CD14-positive monocyte (primary cell): ENCODE measurements around the gene CACNG6. TPM values are rescaled to one million over a fixed set of nuclear protein-coding genes. Genes with fewer than 3 reads are reported as not detected.
"Not testable (repeated sequence)": the region's sequence is repeated elsewhere in the genome, so short reads cannot be mapped to it uniquely, and the experiment has no call there.

Experiments used
- DNase-seq, 3 donors: peaks; one replicate each; pipeline ENCODE4 v3.0.0-alpha.2; 2011 to 2022
- H2AFZ ChIP-seq: 2 replicates; pipeline ENCODE4 v1.6.0; 2012; ENCODE audit warnings: mild to moderate bottlenecking, low read depth, low read length, inconsistent platforms; ENCODE audit not compliant: insufficient read depth, poor library complexity, severe bottlenecking
- H3K27ac ChIP-seq, 2 donors: 1 replicate in 1 of 2; 2 replicates in 1 of 2; pipeline ENCODE4 v1.5.1; 2012 to 2013; ENCODE audit warnings: low read length in 2 of 2, control low read depth in 1 of 2, inconsistent platforms in 1 of 2, low read depth in 1 of 2, mild to moderate bottlenecking in 1 of 2
- H3K27me3 ChIP-seq, 2 donors: one replicate each; pipeline versions ENCODE4 v1.6.0 to v1.6.1; 2011 to 2013; ENCODE audit warnings: low read length in 2 of 2; ENCODE audit not compliant: control insufficient read depth in 2 of 2, insufficient read depth in 2 of 2
- H3K36me3 ChIP-seq, 2 donors: replicated peaks in 1 of 2; 1 replicate in 1 of 2; 2 replicates in 1 of 2; pipeline versions ENCODE4 v1.5.1 to v1.6.1; 2012 to 2013; ENCODE audit warnings: low read length in 2 of 2, control low read depth in 1 of 2, inconsistent platforms in 1 of 2, mild to moderate bottlenecking in 1 of 2; ENCODE audit not compliant: insufficient read depth in 2 of 2, control insufficient read depth in 1 of 2
- H3K4me1 ChIP-seq, 2 donors: 1 replicate in 1 of 2; 2 replicates in 1 of 2; pipeline versions ENCODE4 v1.5.1 to v1.6.1; 2012 to 2013; ENCODE audit warnings: low read length in 2 of 2, control low read depth in 1 of 2, inconsistent platforms in 1 of 2, mild to moderate bottlenecking in 1 of 2, moderate library complexity in 1 of 2; ENCODE audit not compliant: insufficient read depth in 2 of 2, control insufficient read depth in 1 of 2
- H3K4me2 ChIP-seq: replicated peaks from 2 replicates; pipeline ENCODE3; 2012; ENCODE audit warnings: low read length, moderate library complexity, mild to moderate bottlenecking; ENCODE audit not compliant: poor library complexity, severe bottlenecking; ENCODE audit errors: extremely low read depth
- H3K4me3 ChIP-seq, 3 experiments: fragments of 200-600 bp in 1 of 3; sonication (generic) in 1 of 3; replicated peaks in 1 of 3; 1 replicate in 2 of 3; 2 replicates in 1 of 3; pipeline ENCODE4 v1.5.1; 2011 to 2013; ENCODE audit warnings: low read length in 3 of 3, mild to moderate bottlenecking in 3 of 3, control low read depth in 2 of 3, low read depth in 2 of 3, inconsistent platforms in 1 of 3, moderate library complexity in 1 of 3
- H3K79me2 ChIP-seq: 2 replicates; pipeline ENCODE4 v1.6.0; 2012; ENCODE audit warnings: mild to moderate bottlenecking, control low read depth, inconsistent platforms, low read length, moderate library complexity; ENCODE audit not compliant: insufficient read depth
- H3K9ac ChIP-seq: 2 replicates; pipeline ENCODE4 v1.6.0; 2017; ENCODE audit warnings: low read length, mild to moderate bottlenecking; ENCODE audit not compliant: insufficient read depth, poor library complexity, severe bottlenecking
- H3K9me3 ChIP-seq, 2 donors: replicated peaks in 1 of 2; 1 replicate in 1 of 2; 2 replicates in 1 of 2; pipeline versions ENCODE4 v1.5.1 to v1.6.1; 2012 to 2013; ENCODE audit warnings: low read length in 2 of 2, control low read depth in 1 of 2; ENCODE audit not compliant: control insufficient read depth in 1 of 2, insufficient read depth in 1 of 2
- H4K20me1 ChIP-seq: 2 replicates; pipeline ENCODE4 v1.6.0; 2012; ENCODE audit warnings: mild to moderate bottlenecking, low read length, control low read depth, moderate library complexity; ENCODE audit not compliant: insufficient read depth
- H3K27ac Mint-ChIP-seq, 7 donors: one replicate each; pipeline ENCODE4 v1.8.0; 2020; ENCODE audit warnings: mild to moderate bottlenecking in 7 of 7, mixed read lengths in 7 of 7, moderate library complexity in 6 of 7, inconsistent platforms in 2 of 7
- H3K27me3 Mint-ChIP-seq, 3 donors: one replicate each; pipeline ENCODE4 v1.8.0; 2021 to 2022; ENCODE audit warnings: low read depth in 3 of 3, mild to moderate bottlenecking in 3 of 3, mixed read lengths in 3 of 3, moderate library complexity in 3 of 3, inconsistent platforms in 1 of 3
- H3K36me3 Mint-ChIP-seq, 2 donors: one replicate each; pipeline ENCODE4 v1.8.0; 2020; ENCODE audit warnings: mixed read lengths in 2 of 2, inconsistent platforms in 1 of 2, mild to moderate bottlenecking in 1 of 2
- H3K4me1 Mint-ChIP-seq: one replicate; pipeline ENCODE4 v1.8.0; 2020; ENCODE audit warnings: mild to moderate bottlenecking, mixed read lengths
- H3K4me3 Mint-ChIP-seq, 2 donors: one replicate each; pipeline ENCODE4 v1.8.0; 2020; ENCODE audit warnings: mild to moderate bottlenecking in 2 of 2, mixed read lengths in 2 of 2, moderate library complexity in 1 of 2
- H3K9me3 Mint-ChIP-seq, 7 donors: one replicate each; pipeline ENCODE4 v1.8.0; 2020 to 2022; ENCODE audit warnings: mixed read lengths in 7 of 7, mild to moderate bottlenecking in 6 of 7, moderate library complexity in 6 of 7, inconsistent platforms in 2 of 7
- CTCF ChIP-seq: fragments of 200-600 bp; IDR thresholded peaks from one replicate; pipeline ENCODE4 v1.8.0; 2022; ENCODE audit warnings: antibody characterized with exemption, mild to moderate bottlenecking
- WGBS: methylation state at CpG from one replicate; pipeline ENCODE4 v1.1.5; 2013; ENCODE audit warnings: missing lambda C conversion rate; ENCODE audit not compliant: insufficient coverage; 5-methylcytosine and 5-hydroxymethylcytosine counted together
- intact Hi-C, 2 donors: fragments of 100-400 bp; cut with micrococcal nuclease; formaldehyde crosslinking; loops; one replicate each; pipeline versions ENCODE4 v1.15.0 to v1.15.1; 2023
- polyA plus RNA-seq, 3 donors: library from polyadenylated mRNA; depleted of rRNA in 1 of 3; unstranded in 2 of 3; stranded (reverse) in 1 of 3; fragments of 300-500 nt in 2 of 3; fragments of >200 nt in 1 of 3; fragmentation: Illumina TruSeq in 2 of 3; gene quantifications; 1 replicate in 2 of 3; 2 replicates in 1 of 3; pipeline ENCODE4 v1.2.3, GENCODE V29; 2012 to 2021

Gene CACNG6
- polyA plus RNA-seq, 3 donors = 0.08 to 0.18 TPM; not detected in 1

GRCh38 chr19:53947624-53948023, 43.8 kb upstream of the CACNG6 start:
- no peak overlapping the region for H3K9ac ChIP-seq
- no peaks in the 10 kb centered on the region for H4K20me1 ChIP-seq
- H3K27me3 ChIP-seq = peaks cover 11 to 36% of the 10 kb centered on the region in 2 donors
- no peak for DNase-seq
- no peaks in the 10 kb centered on the region for H3K4me1 ChIP-seq
- peak overlapping the region in 1 of 2 donors; percentile 35 for H3K4me3 Mint-ChIP-seq
- intact Hi-C loops = no loop called here
- no peak overlapping the region for H3K27ac Mint-ChIP-seq
- H3K4me3 ChIP-seq = no peak overlapping the region
- peaks cover 42 to 60% (median 59%) of the 10 kb centered on the region in 3 donors for H3K27me3 Mint-ChIP-seq
- peaks cover 3 to 11% (median 4%) of the 10 kb centered on the region in 7 donors for H3K9me3 Mint-ChIP-seq
- H3K36me3 ChIP-seq = no peaks in the 10 kb centered on the region
- H3K4me1 Mint-ChIP-seq = peaks cover 8% of the 10 kb centered on the region
- H3K9me3 ChIP-seq = peaks cover under 1 to 5% of the 10 kb centered on the region in 2 donors
- H3K27ac ChIP-seq = no peak overlapping the region
- H3K4me2 ChIP-seq = no peak overlapping the region
- 72% methylated on average over 2 of the region's 5 CpGs for WGBS
- H3K79me2 ChIP-seq = no peaks in the 10 kb centered on the region
- H2AFZ ChIP-seq = no peak overlapping the region
- TF ChIP-seq CTCF = no peak
- peaks cover under 1 to 1% of the 10 kb centered on the region in 2 donors for H3K36me3 Mint-ChIP-seq

GRCh38 chr19:53948611-53949010, 42.8 kb upstream of the CACNG6 start:
- peak overlapping the region in 1 of 2 donors; percentile 57 for H3K4me3 Mint-ChIP-seq
- H3K4me1 ChIP-seq, DNase-seq, H2AFZ ChIP-seq, H3K36me3 ChIP-seq, H3K9ac ChIP-seq, H3K79me2 ChIP-seq, H4K20me1 ChIP-seq, H3K4me2 ChIP-seq, H3K9me3 ChIP-seq, intact Hi-C loops, H3K27ac Mint-ChIP-seq, H3K9me3 Mint-ChIP-seq, H3K36me3 Mint-ChIP-seq, H3K4me1 Mint-ChIP-seq, H3K27ac ChIP-seq, H3K4me3 ChIP-seq: not testable (repeated sequence)
- 100% methylated on average over 1 of the region's 5 CpGs for WGBS
- H3K27me3 ChIP-seq = peaks cover 6 to 28% of the 10 kb centered on the region in 2 donors
- peaks cover 35 to 56% (median 51%) of the 10 kb centered on the region in 3 donors for H3K27me3 Mint-ChIP-seq
